ENCODE data around the gene SNX15.

SNX15 gene

DNA sequence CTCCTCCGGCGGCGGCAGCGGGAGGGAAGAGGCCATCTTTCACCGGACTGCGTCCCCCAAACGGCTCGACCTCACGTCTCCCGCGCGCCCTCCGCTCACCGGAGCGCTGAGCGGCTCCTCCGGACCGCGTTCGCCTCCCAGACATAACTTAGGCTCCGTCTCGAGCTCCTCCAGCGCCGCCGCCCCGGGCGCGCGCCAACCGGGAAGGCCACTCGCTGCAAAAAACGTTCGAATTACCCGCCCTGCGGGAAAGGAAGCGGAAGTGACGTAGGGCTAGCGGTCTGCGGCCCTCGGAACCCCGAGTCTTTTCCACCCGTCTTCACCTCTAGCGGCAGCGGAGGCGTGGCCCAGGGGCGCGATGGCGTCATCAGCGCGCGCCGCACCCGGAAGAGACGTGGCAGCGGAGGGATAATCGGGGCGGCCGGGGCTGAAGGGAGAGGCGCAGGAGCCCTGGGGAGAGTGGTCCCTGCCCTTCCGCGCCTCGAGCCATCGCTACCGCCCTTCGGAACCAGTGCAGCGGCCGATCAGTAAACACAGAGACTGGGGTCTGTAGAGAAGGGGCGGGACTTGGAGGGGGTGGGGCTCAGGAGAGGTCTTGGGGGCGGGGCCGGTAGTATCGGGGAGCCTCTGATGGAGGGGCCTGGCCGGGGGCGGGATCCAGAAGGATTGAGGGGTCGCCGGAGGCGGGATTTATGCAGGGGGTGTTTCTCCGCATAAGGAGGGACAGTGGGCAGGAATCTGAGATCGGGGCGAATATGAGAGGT, 56.8 kb downstream of the SNX15 start, which contains the start of the genes CDCA5 and ZFPL1:
Gene CDCA5, minus strand, starts transcription at position 207 of the 764 bp plus-strand sequence. Its CDS starts 62 bp downstream, at position 145.
Gene ZFPL1, plus strand, starts transcription at position 389 of the 764 bp plus-strand sequence. CDS start 477 bp downstream, outside the sequence.
- DNase-seq (ENCODE audit: low read depth in 2 of 2), result peak; percentile 93

DNA sequence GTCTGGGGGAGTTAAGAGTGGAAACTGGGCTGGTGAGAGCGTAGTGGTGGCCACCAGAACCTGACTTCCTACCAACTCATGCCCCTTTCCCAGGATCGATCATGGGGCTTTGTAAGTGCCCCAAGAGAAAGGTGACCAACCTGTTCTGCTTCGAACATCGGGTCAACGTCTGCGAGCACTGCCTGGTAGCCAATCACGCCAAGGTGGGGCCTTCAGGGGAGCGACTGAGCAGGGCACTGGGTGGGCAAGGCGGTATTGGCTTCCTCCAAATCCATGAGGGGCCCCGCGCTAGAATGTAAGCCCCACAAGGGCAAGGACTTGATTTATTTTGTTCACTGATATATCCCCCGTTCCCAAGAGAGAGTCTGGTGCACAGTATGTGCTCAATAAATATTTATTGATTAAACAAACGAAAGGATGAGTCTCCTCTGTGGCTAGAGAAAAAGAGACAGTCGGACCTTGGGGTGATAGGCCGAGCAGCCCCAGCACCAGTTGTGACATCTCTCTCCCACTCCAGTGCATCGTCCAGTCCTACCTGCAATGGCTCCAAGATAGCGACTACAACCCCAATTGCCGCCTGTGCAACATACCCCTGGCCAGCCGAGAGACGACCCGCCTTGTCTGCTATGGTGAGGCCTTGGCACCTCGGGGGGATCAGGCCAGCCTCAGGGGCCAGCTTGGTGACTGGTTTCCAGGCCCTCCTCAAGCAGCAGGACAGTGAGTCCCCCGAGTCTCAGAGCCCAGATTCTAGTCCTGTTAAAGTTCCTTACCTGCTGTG, 57.5 kb downstream of the SNX15 start:
- no peak for DNase-seq (ENCODE audit: low read depth in 2 of 2)

DNA sequence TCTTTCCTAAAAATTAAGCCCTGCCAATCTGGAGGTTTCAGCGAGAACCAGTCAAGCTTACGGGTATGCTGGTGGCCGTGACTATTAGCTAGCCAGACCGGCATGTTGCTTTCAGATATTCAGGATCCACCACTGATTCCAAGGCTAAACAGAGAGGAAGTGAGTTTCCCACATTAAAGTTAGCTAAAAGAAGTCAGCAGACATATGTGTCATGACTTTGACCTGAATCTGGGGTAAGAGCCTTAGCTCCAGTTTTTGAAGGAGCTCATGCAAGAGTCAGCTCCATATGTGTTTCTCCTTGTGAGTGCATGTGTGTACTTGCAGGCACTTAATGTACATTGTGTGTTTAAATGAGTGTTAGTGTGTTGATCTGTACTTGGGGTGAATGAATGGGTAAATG, 58.2 kb downstream of the SNX15 start:
- no peak for DNase-seq (ENCODE audit: low read depth in 2 of 2)

DNA sequence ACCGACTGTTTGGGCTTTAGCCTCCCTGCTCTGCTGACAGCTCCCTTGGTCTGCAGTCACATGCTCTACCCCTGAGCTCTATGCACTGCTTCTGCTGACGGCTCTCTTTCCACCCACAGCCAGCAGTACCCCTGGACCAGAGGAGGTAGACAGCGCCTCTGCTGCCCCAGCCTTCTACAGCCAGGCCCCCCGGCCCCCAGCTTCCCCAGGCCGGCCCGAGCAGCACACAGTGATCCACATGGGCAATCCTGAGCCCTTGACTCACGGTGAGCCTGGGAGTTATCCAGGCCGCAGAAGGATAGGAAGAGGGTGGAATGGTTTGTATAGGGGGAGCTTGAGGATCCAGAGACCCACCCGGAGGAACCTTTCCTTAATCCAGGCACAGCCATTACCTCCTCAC, 59.6 kb downstream of the SNX15 start:
- DNase-seq (ENCODE audit: low read depth in 2 of 2), result no peak

DNA sequence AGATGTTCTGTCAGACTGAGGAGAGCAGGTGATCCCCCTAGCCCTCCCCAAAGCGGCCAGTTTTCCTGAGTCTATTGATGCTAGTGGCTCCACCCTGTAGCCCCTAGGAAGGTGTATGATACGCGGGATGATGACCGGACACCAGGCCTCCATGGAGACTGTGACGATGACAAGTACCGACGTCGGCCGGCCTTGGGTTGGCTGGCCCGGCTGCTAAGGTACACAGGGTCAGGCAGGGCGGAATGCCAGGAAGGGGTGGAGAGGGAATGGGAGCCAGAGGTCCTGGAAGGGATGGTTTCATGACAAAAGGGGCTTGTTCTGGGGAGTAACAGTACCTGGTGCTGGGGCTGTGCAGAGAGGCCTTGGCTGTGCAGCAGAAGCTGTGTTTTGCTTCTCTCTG, 60.0 kb downstream of the SNX15 start:
- no peak for DNase-seq (ENCODE audit: low read depth in 2 of 2)

DNA sequence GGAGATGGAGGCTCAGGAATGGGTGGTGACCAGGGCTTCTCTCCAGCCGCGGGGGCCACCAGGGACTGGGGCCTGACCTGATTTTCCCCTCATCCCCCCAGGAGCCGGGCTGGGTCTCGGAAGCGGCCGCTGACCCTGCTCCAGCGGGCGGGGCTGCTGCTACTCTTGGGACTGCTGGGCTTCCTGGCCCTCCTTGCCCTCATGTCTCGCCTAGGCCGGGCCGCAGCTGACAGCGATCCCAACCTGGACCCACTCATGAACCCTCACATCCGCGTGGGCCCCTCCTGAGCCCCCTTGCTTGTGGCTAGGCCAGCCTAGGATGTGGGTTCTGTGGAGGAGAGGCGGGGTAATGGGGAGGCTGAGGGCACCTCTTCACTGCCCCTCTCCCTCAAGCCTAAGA, 60.6 kb downstream of the SNX15 start:
- no peak for DNase-seq (ENCODE audit: low read depth in 2 of 2)

DNA sequence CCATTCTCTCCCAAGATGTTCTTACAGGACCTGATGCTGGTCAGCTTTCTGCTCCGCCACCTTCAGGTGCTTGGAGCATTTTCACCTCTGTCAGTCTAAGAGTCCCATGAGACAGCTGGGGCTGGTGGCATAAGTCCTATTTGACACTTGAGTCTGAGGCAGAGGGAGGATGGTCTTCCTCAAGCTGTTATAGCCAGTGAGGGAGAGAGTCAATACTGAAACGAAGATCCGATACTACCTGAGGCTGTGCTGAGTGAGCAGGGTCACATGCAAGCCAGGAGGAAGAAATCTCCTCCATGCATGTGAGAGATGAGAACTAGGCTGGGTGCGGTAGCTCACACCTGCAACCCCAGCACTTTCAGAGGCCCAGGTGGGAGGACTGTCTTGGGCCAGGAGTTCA, 62.4 kb downstream of the SNX15 start:
- DNase-seq (ENCODE audit: low read depth in 2 of 2), result no peak
